Activated naive CD4-positive, alpha-beta T cell treated with anti-CD3 and anti-CD28 coated beads, Interleukin-2, amount 10 ng/mL, durations not matched to agents 7 days and 5 days (primary cell): ENCODE measurements around the gene ULBP3.
"Not testable (repeated sequence)": the region's sequence is repeated elsewhere in the genome, so short reads cannot be mapped to it uniquely, and the experiment has no call there.

Experiments
- CTCF ChIA-PET: fragments of 350-600 bp; sonication (Branson Sonifier 250); formaldehyde crosslinking; loops from one replicate; lab custom pipeline; 2021; ENCODE audit warnings: antibody characterized with exemption; lab: Charles Lee
- DNase-seq: peaks from one replicate; pipeline ENCODE4 v3.0.0-alpha.2; 2020
- H3K27ac Mint-ChIP-seq: one replicate; pipeline ENCODE4 v1.8.0; 2021; ENCODE audit warnings: mild to moderate bottlenecking, moderate library complexity, mixed read lengths
- H3K27me3 Mint-ChIP-seq: one replicate; pipeline ENCODE4 v1.8.0; 2021; ENCODE audit warnings: mild to moderate bottlenecking, mixed read lengths
- H3K36me3 Mint-ChIP-seq: one replicate; pipeline ENCODE4 v1.8.0; 2021; ENCODE audit warnings: mixed read lengths
- H3K4me1 Mint-ChIP-seq: one replicate; pipeline ENCODE4 v1.8.0; 2021; ENCODE audit warnings: mixed read lengths
- H3K4me3 Mint-ChIP-seq: one replicate; pipeline ENCODE4 v1.8.0; 2021; ENCODE audit warnings: mild to moderate bottlenecking, moderate library complexity, mixed read lengths
- H3K9me3 Mint-ChIP-seq: one replicate; pipeline ENCODE4 v1.8.0; 2021; ENCODE audit warnings: mixed read lengths

The ULBP3 gene

DNA sequence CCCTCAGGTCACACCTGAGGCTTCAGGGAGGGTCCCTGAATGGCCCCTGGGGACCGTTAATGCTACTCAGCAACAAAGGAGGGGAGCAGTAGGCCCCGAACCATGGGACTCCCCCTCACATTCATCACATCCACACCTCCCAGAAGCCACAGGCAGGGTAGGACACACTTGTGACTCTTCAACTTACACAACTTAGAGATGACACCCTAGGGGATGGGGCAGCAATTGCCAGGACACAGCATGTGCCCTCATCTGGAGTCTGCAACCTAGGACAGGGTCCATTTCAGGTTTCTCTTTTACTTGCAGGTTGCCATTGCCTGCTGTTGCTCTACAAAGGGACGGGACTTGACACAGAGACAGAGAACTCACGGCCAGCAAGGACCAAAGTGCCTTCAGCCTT lies 770 bp downstream of the ULBP3 start:
- Mint-ChIP-seq H3K36me3 (no peaks in the 10 kb centered on the region), H3K27ac (no peak overlapping the region), H3K27me3 (peaks cover 52% of the 10 kb centered on the region), H3K9me3 (no peaks in the 10 kb centered on the region), H3K4me3 (peak overlapping the region; percentile 74), H3K4me1 (peaks cover 28% of the 10 kb centered on the region)
- no peak for DNase-seq
- CTCF ChIA-PET = no interaction called here

DNA sequence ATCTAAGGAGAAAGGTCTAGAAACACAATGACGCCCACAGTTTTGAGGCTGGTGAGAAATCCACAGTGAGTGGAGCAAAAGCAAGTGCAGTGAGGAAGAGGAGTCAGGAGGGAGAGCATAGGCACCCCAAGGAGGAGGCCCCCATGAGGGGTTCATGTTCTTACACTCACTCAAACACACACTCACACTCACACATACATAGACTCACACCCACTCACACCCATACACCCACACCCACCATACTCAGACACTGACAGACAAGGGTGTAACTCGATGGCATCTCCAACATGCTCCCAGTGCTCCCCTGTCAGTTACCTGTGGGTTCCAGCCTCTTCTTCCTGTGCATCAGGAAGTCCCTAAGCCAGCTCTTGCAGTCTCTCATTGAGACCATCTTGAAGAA lies 3.8 kb downstream of the ULBP3 start:
- CTCF ChIA-PET = interaction anchor here (1.7 kb wide), 1 partner anchor 12 kb away, joined by 4 read pairs; no protein-coding TSS in a partner anchor
- Mint-ChIP-seq H3K9me3 (no peaks in the 10 kb centered on the region), H3K36me3 (peaks cover 2% of the 10 kb centered on the region), H3K4me3 (no peak overlapping the region), H3K27ac (no peak overlapping the region), H3K4me1 (peaks cover 13% of the 10 kb centered on the region), H3K27me3 (peaks cover 40% of the 10 kb centered on the region)
- DNase-seq = no peak

DNA sequence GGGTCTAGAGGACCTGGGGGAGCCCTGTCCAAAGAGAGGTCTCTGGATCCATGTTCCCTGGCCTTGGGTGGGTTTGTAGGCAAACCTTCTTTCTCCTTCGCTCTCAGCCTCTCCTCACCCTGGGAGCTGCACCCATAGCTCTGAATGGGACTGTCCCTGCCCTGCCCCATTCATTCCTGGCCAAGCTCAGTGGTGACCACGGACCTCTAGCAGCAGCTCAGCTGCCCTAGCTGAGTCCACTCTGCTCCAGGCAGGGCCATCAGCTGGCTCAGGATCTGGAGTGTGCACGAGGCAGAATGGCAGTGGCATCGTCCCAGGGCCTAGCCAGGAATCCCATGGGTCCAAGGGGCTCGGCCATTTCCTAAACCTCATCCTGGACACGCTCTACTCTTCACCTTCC lies 5.3 kb downstream of the ULBP3 start:
- Mint-ChIP-seq H3K36me3 (peaks cover 2% of the 10 kb centered on the region), H3K4me3 (no peak overlapping the region), H3K27me3 (peaks cover 47% of the 10 kb centered on the region), H3K27ac (no peak overlapping the region), H3K9me3 (no peaks in the 10 kb centered on the region), H3K4me1 (peaks cover 15% of the 10 kb centered on the region)
- CTCF ChIA-PET = interaction anchor here (1.7 kb wide), 1 partner anchor 11 kb away, joined by 4 read pairs; no protein-coding TSS in a partner anchor
- DNase-seq = no peak

DNA sequence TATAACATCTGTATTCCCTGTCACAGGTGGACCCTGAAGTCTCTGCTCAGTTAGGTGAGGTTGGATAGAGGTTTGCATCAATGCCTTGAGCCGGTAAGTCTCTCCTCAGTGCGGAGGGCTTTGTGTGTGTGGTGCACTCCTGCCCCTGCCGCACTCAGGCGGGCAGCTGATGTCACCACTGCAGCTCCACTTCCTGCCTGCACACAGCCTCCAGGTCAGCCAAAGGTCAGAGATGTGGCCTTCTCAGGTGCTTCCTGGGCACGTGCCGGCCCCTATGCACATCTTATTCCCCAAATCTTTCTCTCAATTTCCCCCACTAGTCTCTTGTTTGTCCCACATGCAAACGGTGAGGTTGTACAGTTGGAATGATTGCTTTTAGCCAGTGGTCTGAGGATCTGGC lies 8.9 kb downstream of the ULBP3 start:
- H3K9me3 Mint-ChIP-seq, H3K4me1 Mint-ChIP-seq, H3K36me3 Mint-ChIP-seq, H3K27ac Mint-ChIP-seq, CTCF ChIA-PET, H3K4me3 Mint-ChIP-seq: not testable (repeated sequence)
- peak; percentile 34 for DNase-seq
- H3K27me3 Mint-ChIP-seq = peaks cover 47% of the 10 kb centered on the region

DNA sequence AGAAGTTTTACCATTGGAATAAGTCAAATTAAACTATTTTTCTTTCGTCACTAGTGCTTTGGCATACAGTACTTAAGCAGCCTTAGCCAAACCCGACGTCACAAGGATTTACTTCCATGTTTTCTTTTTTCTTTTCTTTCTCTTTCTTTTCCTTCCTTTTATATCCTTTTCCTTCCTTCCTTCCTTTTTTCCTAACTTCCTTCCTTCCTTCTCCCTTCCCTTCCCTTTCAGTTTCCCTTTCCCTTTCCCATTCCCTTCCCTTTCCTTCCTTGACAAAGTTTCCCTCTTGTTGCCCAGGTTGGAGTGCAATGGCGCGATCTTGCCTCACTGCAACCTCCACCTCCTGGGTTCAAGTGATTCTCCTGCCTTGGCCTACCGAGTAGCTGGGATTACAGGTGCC lies 9.9 kb downstream of the ULBP3 start:
- CTCF ChIA-PET = no interaction called here

DNA sequence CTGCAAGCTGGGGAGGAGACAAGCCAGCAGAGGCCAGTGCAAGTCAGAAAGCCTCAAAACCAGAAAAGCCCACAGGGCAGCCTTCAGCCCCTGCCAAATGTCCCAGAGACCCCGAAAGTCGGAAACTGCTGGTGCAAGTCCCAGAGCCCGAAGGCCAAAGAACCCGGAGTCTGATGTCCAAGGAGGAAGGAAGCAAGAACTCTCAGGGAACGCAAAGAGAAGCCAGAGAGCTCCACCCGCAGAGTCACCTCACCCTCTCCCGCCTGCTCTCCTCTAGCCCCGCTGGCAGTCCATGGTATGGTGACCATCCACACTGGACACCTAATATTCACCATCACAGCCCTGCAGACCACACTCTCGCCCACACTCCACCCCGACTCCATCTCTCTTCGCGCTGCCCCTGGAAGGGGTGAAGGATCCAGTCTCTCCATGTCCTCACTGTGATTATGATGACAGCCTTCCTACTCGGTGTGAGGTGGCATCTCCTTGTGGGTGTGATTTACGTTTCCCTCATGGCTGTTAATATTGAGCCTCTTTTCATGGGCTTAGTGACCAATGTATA lies 10.6 kb downstream of the ULBP3 start:
- Mint-ChIP-seq H3K27me3 (peaks cover 50% of the 10 kb centered on the region), H3K27ac (no peak overlapping the region), H3K4me1 (peaks cover 9% of the 10 kb centered on the region), H3K4me3 (no peak overlapping the region), H3K36me3 (peaks cover 2% of the 10 kb centered on the region), H3K9me3 (no peaks in the 10 kb centered on the region)
- DNase-seq = no peak
- CTCF ChIA-PET = no interaction called here

More for the DNA sequence above, 9.9 kb downstream of the ULBP3 start:
- H3K9me3 Mint-ChIP-seq = no peaks in the 10 kb centered on the region
- H3K4me3 Mint-ChIP-seq = no peak overlapping the region
- peaks cover 47% of the 10 kb centered on the region for H3K27me3 Mint-ChIP-seq
- H3K36me3 Mint-ChIP-seq = peaks cover 2% of the 10 kb centered on the region
- H3K27ac Mint-ChIP-seq = no peak overlapping the region
- H3K4me1 Mint-ChIP-seq = peaks cover 9% of the 10 kb centered on the region
- DNase-seq = no peak

DNA sequence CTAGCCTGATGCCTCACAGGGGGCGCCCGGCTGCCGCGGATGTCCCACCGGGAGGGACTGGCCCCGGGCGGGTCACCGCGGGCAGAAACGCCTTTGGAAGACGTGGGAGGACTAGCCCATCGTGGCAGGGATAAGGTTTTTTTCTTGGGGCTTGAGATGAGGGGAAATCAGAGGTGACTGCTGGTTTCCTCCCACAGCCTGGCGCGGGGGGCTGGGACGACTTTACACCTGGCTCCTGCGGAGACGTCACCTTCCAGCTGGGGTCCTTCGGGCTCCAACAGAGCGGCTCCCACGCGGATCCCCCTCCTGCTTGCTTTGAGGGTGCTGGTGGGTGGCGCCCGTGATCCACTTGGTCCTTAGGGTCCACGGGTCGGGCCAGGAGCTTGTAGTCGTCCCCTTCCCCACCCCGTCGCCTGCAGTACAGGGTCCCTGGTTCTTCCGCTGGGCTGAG lies 11.4 kb downstream of the ULBP3 start:
- Mint-ChIP-seq H3K4me3 (no peak overlapping the region), H3K27ac (no peak overlapping the region), H3K27me3 (peaks cover 57% of the 10 kb centered on the region), H3K36me3 (peaks cover 2% of the 10 kb centered on the region), H3K9me3 (no peaks in the 10 kb centered on the region), H3K4me1 (peaks cover 9% of the 10 kb centered on the region)
- CTCF ChIA-PET = interaction anchor here (0.6 kb wide), 1 partner anchor 14 kb away, joined by 3 read pairs; no protein-coding TSS in a partner anchor
- DNase-seq = no peak

DNA sequence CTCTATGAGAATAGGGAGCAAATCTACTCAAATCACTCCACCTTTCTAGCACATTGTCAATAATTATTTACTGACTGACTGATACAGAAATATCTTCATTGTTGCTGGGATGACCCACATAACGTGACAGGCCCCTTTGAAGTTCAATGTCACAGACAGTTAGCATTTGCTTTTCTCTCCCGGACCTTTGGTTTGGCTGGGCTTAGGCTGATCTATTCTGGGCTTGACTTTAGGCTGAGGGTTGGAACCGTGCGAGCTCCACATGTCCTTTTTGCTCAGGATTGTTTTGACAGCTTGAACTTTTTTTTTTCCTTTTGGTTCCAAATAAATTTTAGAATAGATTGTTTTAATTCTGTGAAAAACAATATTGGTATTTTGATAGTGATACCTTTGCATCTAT lies 12.0 kb downstream of the ULBP3 start:
- H3K36me3 Mint-ChIP-seq = peaks cover 2% of the 10 kb centered on the region
- no peak for DNase-seq
- H3K27me3 Mint-ChIP-seq = peaks cover 64% of the 10 kb centered on the region
- H3K9me3 Mint-ChIP-seq = no peaks in the 10 kb centered on the region
- CTCF ChIA-PET = interaction anchor here (0.6 kb wide), 1 partner anchor 14 kb away, joined by 3 read pairs; no protein-coding TSS in a partner anchor
- no peak overlapping the region for H3K27ac Mint-ChIP-seq
- H3K4me3 Mint-ChIP-seq = no peak overlapping the region
- H3K4me1 Mint-ChIP-seq = peaks cover 9% of the 10 kb centered on the region

DNA sequence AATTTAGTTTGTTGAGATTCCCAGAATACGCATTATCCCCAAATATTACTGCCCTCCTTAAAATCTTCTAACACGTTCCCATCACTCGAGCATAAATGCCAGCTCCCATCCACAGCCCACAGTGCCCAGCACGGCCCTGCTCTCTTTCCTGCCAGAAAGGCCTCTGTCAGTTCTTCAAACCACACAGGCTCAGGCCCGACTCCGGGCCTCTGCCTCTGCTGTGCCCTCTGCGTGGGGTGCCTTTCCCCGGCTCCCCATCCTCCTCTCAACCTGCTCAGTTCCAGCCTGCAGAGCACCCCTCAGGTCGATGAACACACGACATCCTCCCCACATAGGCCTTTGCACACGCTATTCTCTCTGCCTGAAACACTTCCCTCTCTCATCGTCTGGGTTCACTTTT lies 12.8 kb downstream of the ULBP3 start:
- Mint-ChIP-seq H3K4me1 (peaks cover 9% of the 10 kb centered on the region), H3K4me3 (no peak overlapping the region), H3K36me3 (peaks cover 2% of the 10 kb centered on the region), H3K9me3 (no peaks in the 10 kb centered on the region), H3K27ac (no peak overlapping the region), H3K27me3 (peaks cover 64% of the 10 kb centered on the region)
- CTCF ChIA-PET = no interaction called here
- no peak for DNase-seq

DNA sequence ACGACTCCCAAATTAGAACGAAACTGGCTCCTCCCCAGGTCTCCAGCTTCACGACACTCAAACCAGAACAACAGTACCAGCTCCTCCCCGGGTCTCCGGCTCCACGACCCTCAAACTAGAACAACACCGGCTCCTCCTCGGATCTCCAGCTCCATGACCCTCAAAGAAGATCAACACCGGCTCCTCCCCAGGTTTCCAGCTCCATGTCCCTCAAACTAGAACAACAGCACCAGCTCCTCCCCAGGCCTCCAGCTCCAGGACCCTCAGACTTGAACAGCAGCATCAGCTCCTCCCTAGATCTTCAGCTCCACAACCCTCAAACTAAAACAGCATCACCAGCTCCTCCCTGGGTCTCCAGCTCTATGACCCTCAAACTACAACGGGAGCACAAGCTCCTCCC lies 13.8 kb downstream of the ULBP3 start:
- Mint-ChIP-seq H3K27me3 (peaks cover 67% of the 10 kb centered on the region), H3K9me3 (no peaks in the 10 kb centered on the region), H3K4me3 (no peak overlapping the region), H3K36me3 (no peaks in the 10 kb centered on the region), H3K27ac (no peak overlapping the region), H3K4me1 (peaks cover 6% of the 10 kb centered on the region)
- DNase-seq = no peak
- CTCF ChIA-PET = interaction anchor here (0.6 to 3.3 kb wide), 3 partner anchors 8 to 20 kb away, joined by 3 to 13 read pairs (median 3); no protein-coding TSS in a partner anchor

DNA sequence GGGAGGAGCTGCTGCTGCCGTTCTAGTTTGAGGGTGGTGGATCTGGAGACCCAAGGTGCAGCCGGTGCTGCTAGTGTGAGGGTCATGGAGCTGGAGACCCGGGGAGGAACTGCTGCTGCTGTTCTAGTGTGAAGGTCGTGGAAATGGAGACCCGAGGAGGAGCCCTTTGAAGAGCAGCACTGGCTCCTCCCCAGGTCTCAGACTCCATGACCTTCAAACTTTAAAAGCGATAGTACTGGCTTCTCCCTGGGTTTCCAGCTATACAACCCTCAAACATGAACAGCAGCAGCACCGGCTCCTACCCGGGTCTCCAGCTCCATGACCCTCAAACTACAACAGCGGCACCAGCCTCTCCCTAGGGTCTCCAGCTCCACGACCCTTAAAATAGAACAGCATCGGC lies 15.5 kb downstream of the ULBP3 start:
- H3K27ac Mint-ChIP-seq = no peak overlapping the region
- no peak overlapping the region for H3K4me3 Mint-ChIP-seq
- DNase-seq = no peak
- H3K27me3 Mint-ChIP-seq = peaks cover 62% of the 10 kb centered on the region
- CTCF ChIA-PET = interaction anchor here (1.5 to 3.3 kb wide), 2 partner anchors 11 to 18 kb away, joined by 4 to 13 read pairs; no protein-coding TSS in a partner anchor
- no peaks in the 10 kb centered on the region for H3K9me3 Mint-ChIP-seq
- H3K36me3 Mint-ChIP-seq = no peaks in the 10 kb centered on the region
- H3K4me1 Mint-ChIP-seq = no peaks in the 10 kb centered on the region

DNA sequence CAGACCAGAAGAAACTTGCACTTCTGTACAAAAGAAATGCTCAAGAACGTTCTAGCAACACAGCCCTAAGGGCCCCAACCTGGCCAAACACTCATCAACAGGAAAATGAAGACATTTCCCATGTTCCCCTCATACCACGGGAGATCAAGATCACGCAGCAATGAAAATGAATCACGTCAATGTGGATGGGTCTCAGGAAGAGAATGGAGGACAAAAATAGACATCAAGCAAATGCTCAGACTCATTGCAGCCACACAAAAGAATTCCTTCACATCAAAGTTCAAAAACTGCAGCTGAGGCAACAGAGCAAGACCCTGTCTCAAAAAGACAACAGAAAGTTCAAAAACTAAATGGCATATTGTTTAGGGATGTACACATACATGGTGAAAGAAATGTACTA lies 18.1 kb downstream of the ULBP3 start:
- Mint-ChIP-seq H3K27ac (no peak overlapping the region), H3K9me3 (no peaks in the 10 kb centered on the region), H3K27me3 (peaks cover 56% of the 10 kb centered on the region), H3K4me3 (no peak overlapping the region), H3K36me3 (no peaks in the 10 kb centered on the region), H3K4me1 (peaks cover 5% of the 10 kb centered on the region)
- CTCF ChIA-PET = no interaction called here
- no peak for DNase-seq

DNA sequence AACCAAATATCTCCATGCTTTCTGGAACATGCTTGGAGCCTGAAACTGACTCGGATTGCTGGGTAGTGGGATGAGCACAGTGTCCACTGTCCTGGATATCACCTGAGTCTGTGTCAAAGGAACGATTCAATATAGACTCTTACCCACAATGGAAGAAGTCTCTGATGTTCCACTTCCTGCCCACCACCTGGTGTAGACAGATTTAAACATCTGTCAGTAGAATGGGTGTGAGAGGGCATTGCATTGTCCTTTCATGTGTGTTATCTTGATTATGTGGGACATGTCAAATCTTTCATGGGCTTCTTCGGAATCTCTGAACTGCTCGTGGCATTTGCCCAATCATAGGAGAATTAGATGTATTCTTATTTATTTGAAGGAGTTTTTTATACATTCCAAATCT lies 20.8 kb downstream of the ULBP3 start:
- DNase-seq = no peak
- peaks cover 51% of the 10 kb centered on the region for H3K27me3 Mint-ChIP-seq

DNA sequence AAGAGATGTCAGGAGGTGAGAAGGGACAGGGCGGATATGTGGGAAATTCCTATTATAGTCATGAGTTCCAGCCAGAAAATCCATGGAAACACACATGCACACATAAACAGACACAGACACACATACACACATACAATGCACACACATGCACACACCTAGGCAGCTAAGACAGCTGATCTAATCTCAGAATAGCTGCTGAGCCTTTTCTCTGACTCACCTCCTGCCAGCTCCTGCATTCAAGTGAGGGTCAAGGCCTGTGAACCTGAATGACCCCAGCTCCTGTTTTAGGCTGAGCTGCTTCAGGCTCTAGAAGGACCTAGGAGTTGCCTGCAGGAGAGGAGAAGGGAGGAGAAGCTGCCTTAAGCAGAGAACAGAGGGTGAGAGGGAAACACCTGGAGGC lies 22.0 kb downstream of the ULBP3 start:
- Mint-ChIP-seq H3K27ac (no peak overlapping the region), H3K4me1 (peaks cover 5% of the 10 kb centered on the region), H3K9me3 (no peaks in the 10 kb centered on the region), H3K27me3 (peaks cover 48% of the 10 kb centered on the region), H3K4me3 (no peak overlapping the region), H3K36me3 (no peaks in the 10 kb centered on the region)
- no peak for DNase-seq
- CTCF ChIA-PET = interaction anchor here (0.6 to 0.7 kb wide), 2 partner anchors 8 to 748 kb away, joined by 3 to 4 read pairs; no protein-coding TSS in a partner anchor

More for the DNA sequence above, 20.8 kb downstream of the ULBP3 start:
- Mint-ChIP-seq H3K4me3 (no peak overlapping the region), H3K27ac (no peak overlapping the region), H3K36me3 (no peaks in the 10 kb centered on the region), H3K4me1 (peaks cover 5% of the 10 kb centered on the region), H3K9me3 (no peaks in the 10 kb centered on the region)
- CTCF ChIA-PET = no interaction called here

DNA sequence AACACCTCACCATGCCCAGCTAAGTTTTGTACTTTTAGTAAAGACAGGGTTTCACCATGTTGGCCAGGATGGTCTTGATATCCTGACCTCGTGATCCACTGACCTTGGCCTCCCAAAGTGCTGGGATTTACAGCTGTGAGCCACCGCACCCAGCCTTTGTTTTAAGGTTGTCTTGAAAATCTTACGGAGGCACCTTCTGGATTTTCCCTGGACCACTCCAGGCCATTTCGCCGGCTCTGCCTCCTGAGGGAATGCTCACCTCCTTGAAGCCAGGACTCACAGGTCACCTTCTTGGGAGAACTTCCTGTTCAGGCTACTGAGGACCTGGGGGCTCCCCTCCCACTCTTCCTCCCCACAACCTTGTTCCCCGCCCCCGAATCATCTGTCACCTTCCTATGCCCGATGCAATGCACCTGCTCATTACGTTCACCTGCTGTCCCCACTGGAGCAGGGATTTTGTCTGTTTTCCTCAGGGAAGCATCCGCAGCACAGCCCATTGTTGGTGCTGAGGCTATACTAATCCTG lies 24.2 kb downstream of the ULBP3 start:
- Mint-ChIP-seq H3K4me3 (no peak overlapping the region), H3K9me3 (no peaks in the 10 kb centered on the region), H3K27ac (no peak overlapping the region), H3K4me1 (peaks cover 5% of the 10 kb centered on the region), H3K36me3 (no peaks in the 10 kb centered on the region), H3K27me3 (peaks cover 59% of the 10 kb centered on the region)
- DNase-seq = no peak
- CTCF ChIA-PET = no interaction called here
